SK-N-SH (cell line): ENCODE measurements around the gene USP25. TPM values are rescaled to one million over a fixed set of nuclear protein-coding genes. Genes with fewer than 3 reads are reported as not detected.

ENCODE experiments used
- CTCF ChIA-PET: fragments of 300-600, 350-600 bp; formaldehyde crosslinking; extraction: SDS; loops from one replicate; lab custom pipeline; 2021; lab: Yijun Ruan, JAX
- POLR2A ChIA-PET: fragments of 350-600 bp; sonication (Branson Sonifier 250); formaldehyde crosslinking; extraction: SDS; loops from one replicate; lab custom pipeline; 2020; ENCODE audit warnings: antibody characterized with exemption, inconsistent platforms; lab: Yijun Ruan, JAX
- DNase-seq: peaks from one replicate; pipeline ENCODE4 v3.0.0; 2012
- H2AFZ ChIP-seq: fragments of 200-600 bp; sonication (generic); 2 replicates; pipeline ENCODE4 v1.8.1; 2016; ENCODE audit warnings: antibody characterized with exemption, mild to moderate bottlenecking, low read depth
- H3F3A ChIP-seq: fragments of 200-600 bp; sonication (generic); replicated peaks from 2 replicates; pipeline ENCODE3; 2016; ENCODE audit warnings: antibody characterized with exemption, mild to moderate bottlenecking; ENCODE audit not compliant: insufficient read depth
- H3K27ac ChIP-seq, 2 experiments: fragments of 200-500 bp in 1 of 2; fragments of 200-600 bp in 1 of 2; sonication (Bioruptor generic) in 1 of 2; sonication (generic), shearing (Covaris generic) in 1 of 2; 2 replicates each; pipeline versions ENCODE4 v1.5.1 to v1.6.1; 2014 to 2016; ENCODE audit warnings: low read depth in 2 of 2, inconsistent platforms in 1 of 2, low read length in 1 of 2, mild to moderate bottlenecking in 1 of 2, mixed read lengths in 1 of 2
- H3K27me3 ChIP-seq: fragments of 200-600 bp; sonication (generic), shearing (Covaris generic); 2 replicates; pipeline ENCODE4 v1.6.1; 2016; ENCODE audit warnings: mixed run types; ENCODE audit not compliant: insufficient read depth
- H3K36me3 ChIP-seq, 2 experiments: fragments of 200-500 bp in 1 of 2; fragments of 200-600 bp in 1 of 2; sonication (Bioruptor generic) in 1 of 2; sonication (generic) in 1 of 2; replicated peaks in 1 of 2; 2 replicates each; pipeline versions ENCODE3 to v1.5.1; 2014 to 2016; ENCODE audit warnings: low read length in 1 of 2, mild to moderate bottlenecking in 1 of 2; ENCODE audit not compliant: insufficient read depth in 2 of 2, control insufficient read depth in 1 of 2
- H3K4me1 ChIP-seq, 2 experiments: fragments of 200-500 bp in 1 of 2; fragments of 200-600 bp in 1 of 2; sonication (Bioruptor generic) in 1 of 2; sonication (generic), shearing (Covaris generic) in 1 of 2; 2 replicates each; pipeline versions ENCODE4 v1.5.1 to v1.6.1; 2014 to 2016; ENCODE audit warnings: low read depth in 1 of 2, low read length in 1 of 2, mixed run types in 1 of 2; ENCODE audit not compliant: insufficient read depth in 2 of 2, control insufficient read depth in 1 of 2
- H3K4me2 ChIP-seq: fragments of 200-600 bp; sonication (generic), shearing (Covaris generic); 2 replicates; pipeline ENCODE4 v1.6.1; 2017; ENCODE audit warnings: mixed run types
- H3K4me3 ChIP-seq, 2 experiments: fragments of 200-500 bp in 1 of 2; fragments of 200-600 bp in 1 of 2; sonication (Bioruptor generic) in 1 of 2; sonication (generic), shearing (Covaris generic) in 1 of 2; 2 replicates each; pipeline versions ENCODE4 v1.5.1 to v1.8.1; 2014 to 2016; ENCODE audit warnings: low read depth in 2 of 2, inconsistent platforms in 1 of 2, low read length in 1 of 2, mild to moderate bottlenecking in 1 of 2, mixed read lengths in 1 of 2, moderate library complexity in 1 of 2
- H3K79me2 ChIP-seq: fragments of 200-600 bp; sonication (generic); 2 replicates; pipeline ENCODE4 v1.8.1; 2017; ENCODE audit warnings: mild to moderate bottlenecking; ENCODE audit not compliant: insufficient read depth
- H3K9ac ChIP-seq: fragments of 200-600 bp; sonication (generic); 2 replicates; pipeline ENCODE4 v1.6.1; 2017; ENCODE audit warnings: mixed run types
- H3K9me2 ChIP-seq: fragments of 200-600 bp; sonication (generic); 2 replicates; pipeline ENCODE4 v1.6.1; 2017; ENCODE audit warnings: mixed run types
- H3K9me3 ChIP-seq: fragments of 200-600 bp; sonication (generic); 2 replicates; pipeline ENCODE4 v1.6.1; 2017; ENCODE audit warnings: mixed run types, mild to moderate bottlenecking, moderate library complexity
- H4K20me1 ChIP-seq: fragments of 200-600 bp; sonication (generic); 2 replicates; pipeline ENCODE4 v1.6.1; 2017; ENCODE audit warnings: mild to moderate bottlenecking, mixed run types; ENCODE audit not compliant: insufficient read depth
- CHD2 ChIP-seq: fragments of 150-350 bp; IDR thresholded peaks from 2 replicates; pipeline ENCODE4 v1.6.1; 2018; ENCODE audit warnings: low read length; ENCODE audit not compliant: partially characterized antibody
- ELF1 ChIP-seq: IDR thresholded peaks from 2 replicates; pipeline ENCODE4 v1.4.0; 2012
- FOXJ3 ChIP-seq: sonication (generic); formaldehyde crosslinking; IDR thresholded peaks from 2 replicates; pipeline ENCODE4 v1.5.1; 2020; ENCODE audit warnings: mild to moderate bottlenecking, missing genetic modification reagents
- FOXM1 ChIP-seq: IDR thresholded peaks from 2 replicates; pipeline ENCODE4 v1.4.0; 2012; ENCODE audit warnings: low read depth, mild to moderate bottlenecking
- GABPA ChIP-seq: IDR thresholded peaks from 2 replicates; pipeline ENCODE4 v1.4.0; 2012; ENCODE audit warnings: low read depth, mild to moderate bottlenecking
- GATA2 ChIP-seq: sonication (generic); formaldehyde crosslinking; IDR thresholded peaks from 2 replicates; pipeline ENCODE4 v1.5.0; 2020; ENCODE audit warnings: mild to moderate bottlenecking, missing genetic modification reagents
- JUND ChIP-seq: IDR thresholded peaks from 2 replicates; pipeline ENCODE4 v1.4.0; 2012
- MAX ChIP-seq: IDR thresholded peaks from 2 replicates; pipeline ENCODE4 v1.4.0; 2012; ENCODE audit warnings: low read depth
- MEF2A ChIP-seq: IDR thresholded peaks from 2 replicates; pipeline ENCODE4 v1.4.0; 2012; ENCODE audit warnings: low read depth, borderline replicate concordance
- MXI1 ChIP-seq: IDR thresholded peaks from 2 replicates; pipeline ENCODE4 v1.6.1; 2012; ENCODE audit warnings: mild to moderate bottlenecking, low read depth, low read length, improper control_type of control experiment
- NFIC ChIP-seq: IDR thresholded peaks from 2 replicates; pipeline ENCODE4 v1.4.0; 2012; ENCODE audit warnings: borderline replicate concordance
- POLR2AphosphoS5 ChIP-seq: IDR thresholded peaks from 2 replicates; pipeline ENCODE4 v1.6.1; 2012; ENCODE audit warnings: low read depth, low read length
- RAD21 ChIP-seq: IDR thresholded peaks from 2 replicates; pipeline ENCODE4 v1.6.1; 2012; ENCODE audit warnings: mild to moderate bottlenecking, low read length
- RCOR1 ChIP-seq: fragments of 150-350 bp; IDR thresholded peaks from 2 replicates; pipeline ENCODE4 v1.6.1; 2017; ENCODE audit warnings: antibody characterized with exemption, low read length
- RXRA ChIP-seq: IDR thresholded peaks from 2 replicates; pipeline ENCODE4 v1.4.0; 2012; ENCODE audit warnings: low read depth, mild to moderate bottlenecking, borderline replicate concordance
- SIN3A ChIP-seq: IDR thresholded peaks from 2 replicates; pipeline ENCODE4 v1.6.1; 2012; ENCODE audit warnings: low read depth, mild to moderate bottlenecking, low read length, moderate library complexity, borderline replicate concordance
- SMC3 ChIP-seq: IDR thresholded peaks from 2 replicates; pipeline ENCODE4 v1.6.1; 2012; ENCODE audit warnings: low read depth, low read length, improper control_type of control experiment
- TEAD4 ChIP-seq: IDR thresholded peaks from 2 replicates; pipeline ENCODE4 v1.4.0; 2012; ENCODE audit warnings: mild to moderate bottlenecking, borderline replicate concordance; ENCODE audit not compliant: insufficient read depth
- USF2 ChIP-seq: fragments of 150-350 bp; IDR thresholded peaks from 2 replicates; pipeline ENCODE4 v1.6.1; 2017; ENCODE audit warnings: antibody characterized with exemption, low read length, low read depth, borderline replicate concordance
- YY1 ChIP-seq: IDR thresholded peaks from 2 replicates; pipeline ENCODE4 v1.4.0; 2012; ENCODE audit warnings: low read depth, mild to moderate bottlenecking
- ZBTB33 ChIP-seq: IDR thresholded peaks from 2 replicates; pipeline ENCODE4 v1.4.0; 2012; ENCODE audit warnings: low read depth, borderline replicate concordance
- polyA plus RNA-seq, 3 experiments: library from polyadenylated mRNA; depleted of rRNA; stranded (reverse); fragments of >200 nt; gene quantifications; 2 replicates each; pipeline ENCODE4 v1.2.3, GENCODE V29; 2012

The USP25 gene
- polyA plus RNA-seq, 1 of the 3 experiments (the other 2 are of a cell fraction), result 4.6 TPM

GRCh38 chr21:15788847-15789523 is 59.2 kb downstream of the USP25 start (continued):
- TF ChIP-seq SIN3A, result no peak
- TF ChIP-seq MEF2A, result no peak
- TF ChIP-seq RXRA, result no peak
- TF ChIP-seq USF2, result no peak
- no peak for TF ChIP-seq CHD2
- TF ChIP-seq NFIC, result no peak; the same call in 1 of the 2 replicates
- no peak for TF ChIP-seq POLR2AphosphoS5

GRCh38 chr21:15793109-15793508 is 63.3 kb downstream of the USP25 start:
- Histone ChIP-seq H3K4me1 (peaks cover 0 to 26% of the 10 kb centered on the region in 2 experiments; a peak in 1 of 4 replicates), H3K9me3 (no peaks in the 10 kb centered on the region), H2AFZ (no peak overlapping the region), H3K27me3 (no peaks in the 10 kb centered on the region), H3K27ac (no peak overlapping the region)
- ChIA-PET CTCF (interaction anchor here (0.8 kb wide), 1 partner anchor 107 kb away, joined by 3 read pairs; no protein-coding TSS in a partner anchor), POLR2A (no interaction called here)
- no peak for DNase-seq
- TF ChIP-seq MAX, result no peak
- TF ChIP-seq RCOR1, result no peak
- TF ChIP-seq ZBTB33, result no peak
- no peak for TF ChIP-seq JUND
- no peak for TF ChIP-seq FOXM1
- TF ChIP-seq MEF2A, result no peak
- TF ChIP-seq YY1, result no peak
- TF ChIP-seq SMC3, result no peak
- TF ChIP-seq ELF1, result no peak
- TF ChIP-seq GABPA, result no peak
- TF ChIP-seq RAD21, result no peak
- no peak for TF ChIP-seq MXI1
- TF ChIP-seq GATA2 (CRISPR knock-in tag), result no peak
- TF ChIP-seq FOXJ3 (CRISPR knock-in tag), result no peak
- no peak for TF ChIP-seq SIN3A
- no peak for TF ChIP-seq TEAD4
- TF ChIP-seq, all 33 proteins: peak for 0
- H3K79me2 ChIP-seq, result no peaks in the 10 kb centered on the region
- H4K20me1 ChIP-seq, result no peaks in the 10 kb centered on the region
- H3K4me2 ChIP-seq, result no peak overlapping the region
- no peaks in the 10 kb centered on the region for H3K9me2 ChIP-seq
- peaks cover 0 to 9% of the 10 kb centered on the region in 2 experiments for H3K36me3 ChIP-seq
- no peaks in the 10 kb centered on the region for H3F3A ChIP-seq
- no peak overlapping the region for H3K4me3 ChIP-seq
- H3K9ac ChIP-seq, result no peak overlapping the region
